ENCODE data around the gene NPTX1.

DNA sequence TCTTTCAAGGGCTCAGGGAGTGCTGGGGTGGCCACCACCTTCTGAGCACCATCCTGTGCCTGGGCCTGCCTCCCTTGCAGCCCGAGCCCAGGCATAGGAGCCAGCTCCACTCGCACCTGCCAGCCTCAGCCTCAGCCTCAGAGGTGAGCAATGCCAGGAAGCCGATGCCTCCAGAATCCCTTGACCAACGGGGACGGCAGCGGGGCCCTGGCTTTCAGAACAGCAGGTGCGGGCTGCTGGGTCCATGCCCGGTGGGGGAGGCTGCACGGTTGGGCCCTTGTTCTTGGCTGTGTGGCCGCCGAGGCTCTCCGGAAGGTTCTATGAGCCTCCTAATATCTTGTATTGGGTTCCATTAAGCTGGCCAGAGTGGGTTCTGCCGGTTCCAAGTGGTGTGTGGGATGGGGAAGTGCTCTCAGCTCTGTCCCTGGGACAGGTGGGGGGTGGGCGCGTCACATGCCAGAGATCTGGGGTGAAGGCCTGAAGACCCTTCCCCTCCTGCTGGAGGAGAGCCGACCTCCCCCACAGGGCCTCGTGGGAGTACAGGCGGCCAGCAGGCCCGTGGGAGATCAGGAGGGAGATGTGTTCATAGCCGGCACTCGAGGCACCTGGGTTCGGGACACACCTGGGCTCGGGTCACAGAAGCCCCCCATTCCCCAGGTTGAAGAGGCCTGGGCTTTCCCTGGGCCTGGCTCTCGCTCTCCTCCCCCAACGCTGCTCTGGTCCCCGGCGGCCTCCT lies 27.0 kb downstream of the NPTX1 start:
- TF ChIP-seq, protein P1, sequence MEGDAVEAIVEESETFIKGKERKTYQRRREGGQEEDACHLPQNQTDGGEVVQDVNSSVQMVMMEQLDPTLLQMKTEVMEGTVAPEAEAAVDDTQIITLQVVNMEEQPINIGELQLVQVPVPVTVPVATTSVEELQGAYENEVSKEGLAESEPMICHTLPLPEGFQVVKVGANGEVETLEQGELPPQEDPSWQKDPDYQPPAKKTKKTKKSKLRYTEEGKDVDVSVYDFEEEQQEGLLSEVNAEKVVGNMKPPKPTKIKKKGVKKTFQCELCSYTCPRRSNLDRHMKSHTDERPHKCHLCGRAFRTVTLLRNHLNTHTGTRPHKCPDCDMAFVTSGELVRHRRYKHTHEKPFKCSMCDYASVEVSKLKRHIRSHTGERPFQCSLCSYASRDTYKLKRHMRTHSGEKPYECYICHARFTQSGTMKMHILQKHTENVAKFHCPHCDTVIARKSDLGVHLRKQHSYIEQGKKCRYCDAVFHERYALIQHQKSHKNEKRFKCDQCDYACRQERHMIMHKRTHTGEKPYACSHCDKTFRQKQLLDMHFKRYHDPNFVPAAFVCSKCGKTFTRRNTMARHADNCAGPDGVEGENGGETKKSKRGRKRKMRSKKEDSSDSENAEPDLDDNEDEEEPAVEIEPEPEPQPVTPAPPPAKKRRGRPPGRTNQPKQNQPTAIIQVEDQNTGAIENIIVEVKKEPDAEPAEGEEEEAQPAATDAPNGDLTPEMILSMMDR (IDR thresholded peaks at IDR 0.05; ENCODE audit: low read depth, low read length), result no peak
- TF ChIP-seq POLR2A (IDR thresholded peaks at IDR 0.05; ENCODE audit: extremely low read depth, insufficient read length), result no peak
- no peak for TF ChIP-seq MYC (IDR thresholded peaks at IDR 0.05; ENCODE audit: low read depth, low read length)
- TF ChIP-seq, protein P2, sequence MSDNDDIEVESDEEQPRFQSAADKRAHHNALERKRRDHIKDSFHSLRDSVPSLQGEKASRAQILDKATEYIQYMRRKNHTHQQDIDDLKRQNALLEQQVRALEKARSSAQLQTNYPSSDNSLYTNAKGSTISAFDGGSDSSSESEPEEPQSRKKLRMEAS (IDR thresholded peaks at IDR 0.05; ENCODE audit: low read depth, low read length), result no peak
